T-helper 1 cell treated with Interleukin-12 subunit alpha and Interleukin-12 subunit beta and Interleukin-4 antibody, amounts not matched to agents 30 ng/mL and 1 ng/mL, for 36 hours (primary cell): ENCODE measurements around the gene SLC6A20. TPM values are rescaled to one million over a fixed set of nuclear protein-coding genes. Genes with fewer than 3 reads are reported as not detected.
"Not testable (repeated sequence)": the region's sequence is repeated elsewhere in the genome, so short reads cannot be mapped to it uniquely, and the experiment has no call there.

Experiments used
- intact Hi-C: fragments of 100-400 bp; cut with micrococcal nuclease; formaldehyde crosslinking; loops from one replicate; pipeline ENCODE4 v1.15.1; 2024
- total RNA-seq: library from RNA; stranded (reverse); gene quantifications from 2 replicates; pipeline ENCODE4 v1.2.3, GENCODE V29; 2022

The SLC6A20 gene
- total RNA-seq, 1 donor from 2014 or later, result not detected

DNA sequence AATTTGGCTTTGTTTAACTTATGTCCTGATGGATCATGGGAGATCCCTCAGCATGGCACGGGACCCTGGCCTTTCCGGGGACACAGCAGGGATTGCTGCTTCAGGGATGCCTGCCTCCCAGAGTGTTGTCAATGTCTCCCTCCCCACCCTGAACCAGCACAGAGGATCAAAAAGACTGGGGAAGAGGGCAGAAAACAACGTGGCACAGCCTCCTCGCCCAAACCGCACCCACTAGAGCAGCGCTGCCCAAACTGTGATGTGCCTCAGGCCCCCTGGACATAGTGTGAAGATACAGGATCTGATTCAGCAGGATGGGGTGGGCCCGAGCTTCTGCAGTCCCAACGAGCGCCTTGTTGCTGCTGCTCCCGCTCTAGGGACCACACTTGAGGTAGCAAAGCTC lies 34.5 kb downstream of the SLC6A20 start:
- intact Hi-C loops, result loop anchor here (1.0 to 5.0 kb wide), 4 partner anchors 70 to 617 kb away; no protein-coding TSS in a partner anchor

GRCh38 chr3:45760878-45761711 lies 35.2 kb downstream of the SLC6A20 start:
- intact Hi-C loops, result loop anchor here (1.0 to 5.0 kb wide), 4 partner anchors 71 to 618 kb away; no protein-coding TSS in a partner anchor

DNA sequence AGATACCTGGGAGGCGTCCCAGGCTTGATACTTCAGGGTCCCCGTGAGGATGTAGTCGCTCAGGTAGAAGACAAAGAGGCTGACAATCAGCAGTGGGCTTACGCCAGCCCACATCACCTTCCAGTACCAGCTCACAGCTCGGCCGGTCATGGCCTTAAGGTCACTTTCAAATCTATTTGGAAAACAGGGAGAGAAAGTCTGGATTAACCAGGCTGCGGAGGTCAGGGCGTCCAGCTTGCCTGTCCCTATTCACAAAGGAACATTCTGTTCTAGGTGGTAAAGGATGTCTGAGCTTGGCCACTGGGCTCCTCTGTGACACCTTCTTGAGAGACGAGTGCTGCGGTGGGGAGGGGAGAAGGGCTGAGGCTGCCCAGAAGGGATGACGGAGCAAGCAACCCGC lies 36.5 kb downstream of the SLC6A20 start:
- intact Hi-C loops, result loop anchor here (2.0 to 5.0 kb wide), 2 partner anchors 72 to 619 kb away; no protein-coding TSS in a partner anchor

- intact Hi-C loops, result no loop called here
These were observed 37.5 kb downstream of the SLC6A20 start for GRCh38 chr3:45758871-45759270.

DNA sequence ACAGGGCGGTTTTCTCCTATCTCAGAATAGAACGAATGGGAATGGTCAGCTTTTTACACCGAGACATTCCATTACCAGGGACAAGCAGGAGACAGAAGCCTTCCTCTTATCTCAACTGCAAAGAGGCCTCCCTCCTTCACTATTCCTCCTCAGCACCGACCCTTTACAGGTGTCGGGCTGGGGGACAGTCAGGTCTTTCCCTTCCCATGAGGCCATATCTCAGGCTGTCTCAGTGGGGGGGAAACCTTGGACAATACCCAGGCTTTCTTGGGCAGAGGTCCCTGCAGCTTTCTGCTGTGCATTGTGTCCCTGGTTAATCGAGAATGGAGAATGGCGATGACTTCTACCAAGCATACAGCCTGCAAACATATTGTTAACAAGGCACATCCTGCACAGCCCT lies 39.2 kb downstream of the SLC6A20 start:
- intact Hi-C loops, result not testable (repeated sequence)

DNA sequence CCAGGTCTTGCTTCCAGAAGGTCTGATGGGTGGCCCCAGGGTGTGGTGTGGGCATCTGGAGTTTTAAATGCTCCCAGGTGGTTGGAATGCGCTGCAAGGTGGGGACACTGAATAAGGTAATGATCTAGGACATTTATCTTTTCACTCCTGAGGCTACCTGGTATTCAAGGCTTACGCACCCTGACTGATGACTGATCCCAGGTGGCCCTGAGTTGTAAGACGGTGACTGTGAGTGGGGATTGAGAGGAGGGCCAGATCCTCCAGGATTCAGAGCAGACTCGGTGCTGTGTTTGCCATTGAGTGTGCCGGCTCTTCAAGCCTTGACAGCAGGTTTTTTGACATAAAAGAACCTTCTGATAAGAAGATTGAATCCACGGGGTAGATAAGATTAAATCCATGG lies 40.3 kb downstream of the SLC6A20 start:
- intact Hi-C loops, result no loop called here

DNA sequence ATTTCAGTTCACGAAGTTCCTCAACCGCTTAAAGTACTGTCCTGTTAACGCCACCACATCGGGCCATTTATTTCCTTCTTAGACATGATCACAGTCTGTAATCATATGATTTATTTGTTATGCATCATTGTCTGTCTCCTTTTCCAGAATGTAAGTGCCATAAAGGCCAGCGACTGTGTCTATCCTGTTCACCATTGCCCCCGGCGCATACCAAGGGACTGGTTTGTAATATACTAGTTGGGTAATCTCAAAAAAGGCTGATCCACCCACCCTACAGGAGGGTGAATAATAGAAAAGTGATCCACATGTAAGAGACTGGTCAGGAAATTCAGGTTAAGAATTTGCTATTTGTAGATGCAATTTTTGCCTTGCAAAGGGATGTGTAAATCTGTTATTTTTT lies 41.9 kb downstream of the SLC6A20 start:
- intact Hi-C loops, result no loop called here

GRCh38 chr3:45753095-45753494 lies 43.2 kb downstream of the SLC6A20 start:
- intact Hi-C loops, result no loop called here

DNA sequence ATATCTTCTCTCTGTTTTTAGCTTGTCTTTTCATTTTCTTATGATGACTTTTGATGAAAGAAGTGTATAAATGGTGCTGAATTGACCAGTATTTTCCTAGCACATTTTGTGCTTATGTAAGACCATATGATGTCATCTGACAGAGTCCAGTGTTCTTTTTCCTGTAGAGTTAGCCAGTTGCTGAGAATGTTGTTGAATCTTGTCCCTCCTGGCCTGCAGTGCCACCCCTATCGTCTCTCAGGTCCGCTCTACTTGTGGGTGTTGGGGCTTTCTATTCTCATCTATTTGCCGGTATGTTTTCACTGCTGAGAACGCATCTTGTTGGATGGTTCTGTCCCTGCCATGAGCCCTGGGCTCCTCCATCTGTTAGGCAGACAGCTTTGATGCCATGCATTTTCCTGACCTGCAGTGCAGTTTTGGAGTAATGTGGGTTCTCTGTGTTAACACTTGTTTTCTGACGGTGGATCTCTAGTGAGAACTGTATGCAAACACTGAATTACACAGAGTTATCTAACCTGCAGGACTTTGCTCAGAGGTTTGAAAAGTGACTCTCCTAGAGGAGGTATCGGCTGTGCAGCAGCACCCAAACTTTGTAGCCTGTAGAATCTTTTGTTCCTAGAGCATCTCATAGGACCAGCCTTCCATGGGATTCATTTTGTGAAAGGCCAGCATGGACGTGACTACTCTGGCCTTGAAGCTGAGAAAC lies 44.6 kb downstream of the SLC6A20 start:
- intact Hi-C loops, result no loop called here

DNA sequence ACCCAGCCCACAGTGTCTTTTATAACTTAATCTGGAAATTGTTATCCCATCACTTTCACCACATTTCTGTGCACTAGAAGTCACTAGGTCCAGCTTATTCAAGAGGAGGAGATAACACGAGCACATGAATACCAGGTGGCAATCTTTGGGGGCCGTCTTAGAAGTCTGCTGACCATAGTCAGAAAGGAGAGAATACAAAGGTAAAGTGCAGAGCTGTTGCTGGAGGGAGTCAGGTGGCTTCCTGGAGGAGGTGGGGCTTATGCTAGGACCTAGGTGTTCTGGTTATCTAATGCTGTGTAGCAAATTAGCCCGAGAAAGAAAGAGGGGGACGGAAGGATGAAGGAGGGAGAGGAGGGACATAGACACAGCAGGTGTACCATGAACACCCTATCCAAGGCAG lies 46.5 kb downstream of the SLC6A20 start:
- intact Hi-C loops, result no loop called here

DNA sequence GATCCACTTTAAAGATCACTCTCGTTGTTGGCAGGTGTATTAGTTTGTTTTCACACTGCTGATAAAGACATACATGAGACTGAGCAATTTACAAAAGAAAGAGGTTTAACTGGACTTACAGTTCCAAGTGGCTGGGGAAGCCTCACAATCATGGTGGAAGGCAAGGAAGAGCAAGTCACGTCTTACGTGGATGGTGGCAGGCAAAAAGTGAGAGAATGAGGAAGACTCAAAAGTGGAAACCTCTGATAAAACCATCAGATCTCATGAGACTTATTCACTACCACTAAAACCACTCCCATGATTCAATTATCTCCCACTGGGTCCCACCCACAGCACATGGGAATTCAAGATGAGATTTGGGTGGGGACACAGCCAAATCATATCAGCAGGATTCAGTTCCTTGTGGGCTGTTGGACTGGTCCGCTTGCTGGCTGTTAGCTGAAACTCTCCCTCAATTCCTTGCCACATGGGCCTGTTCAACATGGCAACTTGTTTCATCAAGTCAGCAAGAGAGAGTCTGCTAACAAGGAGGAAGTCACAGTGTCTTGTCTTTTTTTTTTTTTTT lies 47.2 kb downstream of the SLC6A20 start:
- intact Hi-C loops, result not testable (repeated sequence)

- intact Hi-C loops, result no loop called here
These were observed 48.3 kb downstream of the SLC6A20 start for GRCh38 chr3:45748068-45748467.

DNA sequence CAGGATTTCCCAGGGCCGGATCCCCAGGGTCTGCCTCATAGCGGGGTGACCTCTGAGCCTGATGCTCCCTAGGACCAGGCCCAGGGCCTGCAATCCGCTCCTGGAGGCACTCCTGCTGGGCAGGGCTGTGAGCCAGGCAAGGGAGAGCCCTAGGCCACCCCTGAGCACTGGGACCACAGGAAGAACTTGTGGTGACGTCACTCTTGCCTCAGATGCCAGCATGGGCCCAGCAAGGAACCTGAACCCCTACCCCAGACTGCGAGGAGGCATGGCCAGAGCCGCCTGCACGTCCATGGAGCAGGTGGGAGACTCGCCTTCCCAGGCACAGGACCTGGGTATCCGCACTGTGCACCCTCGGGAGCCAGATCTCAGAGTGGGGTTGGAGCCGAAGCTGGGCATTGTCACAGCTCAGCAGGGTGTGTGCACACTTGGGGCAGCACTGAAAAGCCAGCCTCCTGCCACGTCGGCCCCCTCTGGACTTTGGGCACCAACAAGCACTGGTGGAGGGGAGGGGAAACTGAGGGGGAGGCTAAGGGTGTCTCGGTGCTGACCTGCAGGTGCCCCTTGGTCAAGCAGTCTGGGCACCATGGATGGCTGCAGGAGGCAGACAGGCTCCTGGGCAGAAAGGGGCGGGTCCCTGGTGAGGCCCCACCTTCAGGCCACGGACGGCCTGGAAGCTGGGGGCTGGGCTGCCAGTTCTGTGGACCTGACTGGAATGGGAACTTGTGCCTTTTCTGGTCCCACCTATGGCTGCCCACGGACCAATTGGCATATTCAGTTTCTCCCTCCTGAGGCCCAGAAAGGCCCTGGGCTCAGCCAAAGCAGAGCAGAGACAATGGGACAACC lies 49.3 kb downstream of the SLC6A20 start:
- intact Hi-C loops, result no loop called here

GRCh38 chr3:45746165-45746776 lies 50.1 kb downstream of the SLC6A20 start:
- intact Hi-C loops, result no loop called here

DNA sequence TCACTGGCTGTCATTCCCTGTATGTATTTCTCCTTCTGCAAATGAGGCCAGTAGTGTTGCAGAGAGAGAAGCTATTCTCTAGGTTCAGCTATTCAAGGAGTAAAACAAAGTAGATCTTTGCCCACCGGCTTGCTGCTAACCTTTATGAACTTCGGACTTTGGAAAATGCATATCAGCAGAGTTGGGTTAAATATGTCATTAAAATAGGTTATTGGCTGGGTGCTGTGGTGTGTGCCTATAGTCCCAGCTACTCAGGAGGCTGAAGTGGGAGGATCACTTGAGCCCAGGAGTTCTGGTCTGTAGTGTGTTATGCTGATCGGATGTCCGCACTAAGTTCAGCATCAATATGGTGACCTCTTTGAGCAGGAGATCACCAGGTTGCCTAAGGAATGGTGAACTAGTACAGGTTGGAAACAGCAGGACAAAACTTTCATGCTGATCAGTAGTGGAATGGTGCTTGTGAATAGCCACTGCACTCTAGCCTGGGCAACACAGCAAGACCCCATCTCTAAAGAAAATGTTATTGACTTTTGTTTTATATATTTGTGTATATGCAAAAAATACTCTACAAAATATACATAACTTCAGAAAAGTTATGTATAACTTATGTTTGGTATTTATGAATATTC lies 53.8 kb downstream of the SLC6A20 start:
- intact Hi-C loops, result no loop called here

GRCh38 chr3:45741742-45742460 lies 54.4 kb downstream of the SLC6A20 start:
- intact Hi-C loops, result no loop called here

DNA sequence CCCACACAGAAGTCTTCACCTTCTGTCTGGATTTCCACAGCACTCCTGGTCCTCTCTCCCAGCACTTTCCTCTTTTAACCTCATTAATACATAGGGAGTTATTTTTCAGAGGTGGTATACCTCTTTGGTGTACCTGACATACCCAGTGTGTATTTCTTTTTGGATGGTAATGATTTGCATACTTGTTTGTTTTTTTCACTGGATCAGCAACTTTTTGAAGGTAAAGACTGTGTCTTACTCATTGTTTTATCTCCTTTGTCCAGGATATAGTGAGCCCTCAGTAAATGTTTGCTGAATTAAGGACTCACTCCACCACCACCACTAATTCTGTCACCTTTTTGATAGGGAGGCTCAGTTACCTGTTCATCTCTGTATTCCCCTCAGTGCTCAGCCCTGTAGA lies 55.1 kb downstream of the SLC6A20 start:
- intact Hi-C loops, result no loop called here

DNA sequence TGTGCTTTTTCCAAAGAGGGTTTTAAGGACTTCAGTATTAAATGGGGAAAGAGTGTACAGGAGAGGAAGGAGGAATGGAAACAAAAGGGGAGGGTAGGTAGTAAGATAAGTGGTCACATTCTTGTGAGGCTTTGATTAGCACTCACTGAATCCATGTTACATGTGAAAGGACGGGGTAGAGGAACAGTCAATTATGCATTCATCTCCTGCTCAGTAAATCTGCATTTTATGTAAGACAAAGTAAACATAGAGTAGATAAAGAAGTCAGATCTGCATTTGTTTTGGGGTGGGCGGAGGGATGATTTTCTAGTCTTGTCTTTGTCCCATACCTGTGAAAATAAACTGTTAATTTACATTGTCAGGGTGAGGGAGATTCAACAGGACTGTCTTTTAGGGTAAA lies 56.3 kb downstream of the SLC6A20 start:
- intact Hi-C loops, result no loop called here

- intact Hi-C loops, result no loop called here
These were observed 59.1 kb downstream of the SLC6A20 start for GRCh38 chr3:45737234-45737633.

DNA sequence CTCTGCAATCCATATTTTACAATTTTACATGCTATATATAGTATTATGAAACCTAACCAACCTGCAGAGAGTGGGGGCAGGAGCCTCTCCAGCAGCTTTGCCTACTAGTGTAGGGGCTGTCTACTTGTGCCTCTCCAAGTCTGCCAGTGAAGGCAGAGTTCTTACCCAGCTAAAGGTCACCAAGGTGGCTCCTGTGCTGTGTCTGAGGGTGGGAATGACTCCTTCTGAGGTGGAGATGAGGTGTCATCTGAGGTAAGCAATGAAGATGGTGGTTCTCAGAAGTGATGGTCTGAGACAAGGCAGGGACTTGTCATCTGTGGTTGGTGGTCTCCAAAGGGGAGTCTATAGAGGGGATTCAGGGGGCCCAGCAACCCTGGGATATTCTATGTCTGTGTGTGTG lies 59.6 kb downstream of the SLC6A20 start:
- intact Hi-C loops, result no loop called here
